Erythroblast (primary cell): ENCODE data around the gene ACSL1.

ENCODE experiments used
- GATA1 ChIP-seq: IDR thresholded peaks from 2 replicates; pipeline ENCODE4 v1.6.1; 2011; ENCODE audit warnings: low read depth, mild to moderate bottlenecking, control low read depth, low read length, moderate library complexity
- POLR2A ChIP-seq: IDR thresholded peaks from 2 replicates; pipeline ENCODE4 v1.6.1; 2011; ENCODE audit warnings: mild to moderate bottlenecking, low read length

- TF ChIP-seq POLR2A = no peak
- TF ChIP-seq GATA1 = no peak
These were observed 42.9 kb downstream of the ACSL1 start for GRCh38 chr4:184782731-184783373.
